IMR-90 (cell line): ENCODE data around the gene ZNF524. TPM values are rescaled to one million over a fixed set of nuclear protein-coding genes. Genes with fewer than 3 reads are reported as not detected.

Experiments
- ATAC-seq: fragments of 200-7000 bp; cut with Tn5 transposase; 2 replicates; pipeline ENCODE4 v1.9.1; 2020; ENCODE audit warnings: low read depth, mild to moderate bottlenecking, moderate library complexity
- BruUV-seq: library from RNA; stranded (reverse); fragments of 400-500 nt; replicated peaks from 2 replicates; lab custom pipeline; 2021; lab: Mats Ljungman, UMichigan
- CTCF ChIA-PET: fragments of 300-600 bp; formaldehyde crosslinking; extraction: SDS; loops from one replicate; lab custom pipeline; 2021; ENCODE audit warnings: antibody characterized with exemption; lab: Yijun Ruan, JAX
- POLR2A ChIA-PET: fragments of 300-600 bp; sonication (Branson Sonifier 250); formaldehyde crosslinking; loops from one replicate; lab custom pipeline; 2022; ENCODE audit warnings: antibody characterized with exemption; ENCODE audit not compliant: unreplicated experiment; lab: Charles Lee
- DNase-seq: peaks from one replicate; pipeline ENCODE4 v3.0.0; 2013
- H2AFZ ChIP-seq: replicated peaks from 2 replicates; pipeline ENCODE3; 2013; ENCODE audit warnings: low read length, mild to moderate bottlenecking; ENCODE audit not compliant: poor library complexity
- H2AK5ac ChIP-seq: 2 replicates; pipeline ENCODE4 v1.6.1; 2013; ENCODE audit warnings: low read depth, low read length, inconsistent platforms
- H2AK9ac ChIP-seq: replicated peaks from 2 replicates; pipeline ENCODE3; 2013; ENCODE audit warnings: mild to moderate bottlenecking, low read depth, low read length, moderate library complexity; ENCODE audit not compliant: poor library complexity
- H2BK120ac ChIP-seq: 2 replicates; pipeline ENCODE4 v1.6.1; 2013; ENCODE audit warnings: low read depth, low read length, inconsistent platforms
- H2BK15ac ChIP-seq: 3 replicates; pipeline ENCODE4 v1.6.1; 2013; ENCODE audit warnings: low read depth, low read length, inconsistent platforms
- H2BK20ac ChIP-seq: 2 replicates; pipeline ENCODE4 v1.6.1; 2013; ENCODE audit warnings: low read depth, mild to moderate bottlenecking, inconsistent platforms, low read length, moderate library complexity
- H2BK5ac ChIP-seq: 2 replicates; pipeline ENCODE4 v1.6.1; 2013; ENCODE audit warnings: mild to moderate bottlenecking, low read depth, low read length, inconsistent platforms; ENCODE audit not compliant: poor library complexity, severe bottlenecking
- H3K14ac ChIP-seq: replicated peaks from 2 replicates; pipeline ENCODE4 v1.6.1; 2013; ENCODE audit warnings: low read depth, low read length, inconsistent platforms
- H3K18ac ChIP-seq: 2 replicates; pipeline ENCODE4 v1.6.1; 2013; ENCODE audit warnings: low read depth, low read length, control low read depth
- H3K23ac ChIP-seq: 2 replicates; pipeline ENCODE4 v1.6.1; 2013; ENCODE audit warnings: low read depth, low read length, inconsistent platforms
- H3K27ac ChIP-seq: 2 replicates; pipeline ENCODE4 v1.5.1; 2013; ENCODE audit warnings: mild to moderate bottlenecking, control low read depth, low read length; ENCODE audit not compliant: insufficient read depth
- H3K27me3 ChIP-seq: 2 replicates; pipeline ENCODE4 v1.6.1; 2013; ENCODE audit warnings: low read length; ENCODE audit not compliant: control insufficient read depth, insufficient read depth
- H3K36me3 ChIP-seq: 2 replicates; pipeline ENCODE4 v1.6.1; 2013; ENCODE audit warnings: low read length, mixed read lengths; ENCODE audit not compliant: control insufficient read depth, insufficient read depth
- H3K4ac ChIP-seq: 2 replicates; pipeline ENCODE4 v1.6.1; 2013; ENCODE audit warnings: low read depth, low read length, inconsistent platforms
- H3K4me1 ChIP-seq: 2 replicates; pipeline ENCODE4 v1.6.1; 2013; ENCODE audit warnings: low read length, mixed read lengths; ENCODE audit not compliant: control insufficient read depth, insufficient read depth
- H3K4me2 ChIP-seq: 2 replicates; pipeline ENCODE4 v1.6.1; 2013; ENCODE audit warnings: low read depth, mild to moderate bottlenecking, control low read depth, low read length, moderate library complexity
- H3K4me3 ChIP-seq: 2 replicates; pipeline ENCODE4 v1.5.1; 2013; ENCODE audit warnings: low read depth, mild to moderate bottlenecking, control low read depth, low read length, moderate library complexity; ENCODE audit not compliant: insufficient read depth
- H3K56ac ChIP-seq: 2 replicates; pipeline ENCODE4 v1.6.1; 2013; ENCODE audit warnings: low read length, inconsistent platforms; ENCODE audit not compliant: insufficient read depth; ENCODE audit errors: extremely low read depth
- H3K79me1 ChIP-seq, 2 experiments: 2 replicates each; pipeline ENCODE4 v1.6.1; 2013; ENCODE audit warnings: low read length in 2 of 2, inconsistent platforms in 1 of 2, low read depth in 1 of 2
- H3K9ac ChIP-seq: 2 replicates; pipeline ENCODE4 v1.6.1; 2013; ENCODE audit warnings: low read depth, low read length, control low read depth
- H3K9me1 ChIP-seq: 2 replicates; pipeline ENCODE4 v1.6.1; 2013; ENCODE audit warnings: low read length, inconsistent platforms; ENCODE audit not compliant: insufficient read depth
- H3K9me3 ChIP-seq: 2 replicates; pipeline ENCODE4 v1.6.1; 2013; ENCODE audit warnings: low read length; ENCODE audit not compliant: control insufficient read depth, insufficient read depth
- H4K20me1 ChIP-seq: 2 replicates; pipeline ENCODE4 v1.6.1; 2013; ENCODE audit warnings: low read length, inconsistent platforms; ENCODE audit not compliant: insufficient read depth
- H4K5ac ChIP-seq: 2 replicates; pipeline ENCODE4 v1.6.1; 2013; ENCODE audit warnings: mild to moderate bottlenecking, low read depth, low read length, control low read depth
- H4K8ac ChIP-seq, 2 experiments: 2 replicates each; pipeline ENCODE4 v1.6.1; 2013; ENCODE audit warnings: low read depth in 2 of 2, low read length in 2 of 2, control low read depth in 1 of 2, inconsistent platforms in 1 of 2
- H4K91ac ChIP-seq: 2 replicates; pipeline ENCODE4 v1.6.1; 2013; ENCODE audit warnings: low read depth, low read length, inconsistent platforms; ENCODE audit not compliant: insufficient read depth
- CTCF ChIP-seq: conservative IDR thresholded peaks from 2 replicates; pipeline ENCODE4 v1.5.1; 2012; ENCODE audit warnings: mild to moderate bottlenecking, low read depth, low read length, improper control_type of control experiment
- RCOR1 ChIP-seq: IDR thresholded peaks from 2 replicates; pipeline ENCODE4 v1.6.1; 2012; ENCODE audit warnings: mild to moderate bottlenecking, low read length, improper control_type of control experiment; ENCODE audit not compliant: insufficient replicate concordance
- SMC3 ChIP-seq: fragments of 150-350 bp; IDR thresholded peaks from 2 replicates; pipeline ENCODE4 v1.6.1; 2016; ENCODE audit warnings: low read depth, mild to moderate bottlenecking, antibody characterized with exemption, low read length, moderate library complexity
- WGBS, 2 experiments: methylation state at CpG; one replicate each; pipeline versions ENCODE4 v1.1.5 to v1.1.7; 2013; ENCODE audit warnings: missing lambda C conversion rate in 2 of 2; ENCODE audit not compliant: insufficient read length in 1 of 2; ENCODE audit errors: extremely low coverage in 2 of 2; 5-methylcytosine and 5-hydroxymethylcytosine counted together
- dilution Hi-C: fragments of 300-500 bp; cut with HindIII; formaldehyde crosslinking; loops from one replicate; pipeline ENCODE4 v1.14.3; 2018; ENCODE audit warnings: low sequenced_read_pairs; ENCODE audit not compliant: unreplicated experiment
- in situ Hi-C: fragments of 300-500 bp; cut with MboI; formaldehyde crosslinking; loops from 3 replicates; pipeline ENCODE4 v1.14.3; 2019; ENCODE audit warnings: low sequenced_read_pairs, inconsistent platforms, mixed read lengths
- intact Hi-C: fragments of 100-400 bp; cut with micrococcal nuclease; formaldehyde crosslinking; loops from 2 replicates; pipeline ENCODE4 v1.10.0; 2022
- polyA plus RNA-seq, 3 experiments: library from polyadenylated mRNA; depleted of rRNA; stranded (reverse); fragments of >200 nt; gene quantifications; 2 replicates each; pipeline ENCODE4 v1.2.3, GENCODE V29; 2012; ENCODE audit warnings: low replicate concordance in 1 of 3
- total RNA-seq: library from RNA; depleted of rRNA; stranded (reverse); fragments of >200 nt; gene quantifications from 2 replicates; pipeline ENCODE4 v1.2.3, GENCODE V29; 2012

ZNF524 gene
- total and polyA plus RNA-seq, 2 of the 4 experiments (the other 2 are of a cell fraction) = 2.3 to 6.6 TPM

- ChIA-PET CTCF (no interaction called here), POLR2A (interaction anchor here (1.1 kb wide), 1 partner anchor 72 kb away, joined by 3 read pairs; the partner anchor contains the start of gene ZNF784)
- H2AFZ ChIP-seq = no peak overlapping the region
- H2BK20ac ChIP-seq = peak overlapping the region; percentile 75; the same call in 1 of the 2 replicates
- peak overlapping the region; percentile 17 for H2BK5ac ChIP-seq
- H3K14ac ChIP-seq = peak overlapping the region; percentile 47; the same call in 1 of the 2 replicates
- no peak overlapping the region for H3K56ac ChIP-seq
- intact Hi-C loops = loop anchor here (2.0 kb wide), 1 partner anchor 29 kb away; the partner anchor contains the start of gene ZNF579
- no peaks in the 10 kb centered on the region for H3K36me3 ChIP-seq
- H3K4ac ChIP-seq = peak overlapping the region; percentile 70; the same call in 1 of the 2 replicates
- 0 out of 2 replicates have a peak overlapping the region, but pooled peaks have one; percentile 31 for H3K27ac ChIP-seq
- no peaks in the 10 kb centered on the region for H4K20me1 ChIP-seq
- H3K4me2 ChIP-seq = no peak overlapping the region
- in situ Hi-C loops = no loop called here
- no peaks in the 10 kb centered on the region; a peak in 1 of 4 replicates for H3K79me1 ChIP-seq
- no peak for TF ChIP-seq SMC3
- TF ChIP-seq CTCF = no peak
- no peak for TF ChIP-seq RCOR1
- ATAC-seq = no peak
- no peaks in the 10 kb centered on the region for H3K27me3 ChIP-seq
- H3K4me1 ChIP-seq = peaks cover 22% of the 10 kb centered on the region
- H3K23ac ChIP-seq = no peak overlapping the region
- no peak overlapping the region for H3K4me3 ChIP-seq
- WGBS, 2 experiments = no CpG with 5 or more reads among the region's 5 CpGs
- H3K9me1 ChIP-seq = peaks cover 9% of the 10 kb centered on the region
- DNase-seq = no peak
- H2AK5ac ChIP-seq = peak overlapping the region; percentile 29; the same call in 1 of the 2 replicates
- H3K9ac ChIP-seq = no peak overlapping the region
- H3K18ac ChIP-seq = no peak overlapping the region; the same call in 1 of the 2 replicates
- peak overlapping the region; percentile 72; the same call in 1 of the 2 replicates for H2BK120ac ChIP-seq
- peak overlapping the region; percentile 86; the same call in 2 of the 3 replicates for H2BK15ac ChIP-seq
- H4K8ac ChIP-seq = peak overlapping the region in 1 of 2 experiments; percentile 48; a peak in 2 of 4 replicates
- dilution Hi-C loops = no loop called here
- H4K5ac ChIP-seq = no peak overlapping the region
- no peak overlapping the region for H2AK9ac ChIP-seq
- no peaks in the 10 kb centered on the region for H3K9me3 ChIP-seq
- no TSS peak for BruUV-seq
- H4K91ac ChIP-seq = peak overlapping the region; percentile 48
These were observed 47.9 kb upstream of the ZNF524 start for GRCh38 chr19:55552206-55552605.
